Nephron progenitor cell (in vitro differentiated cells): ENCODE results near the gene DBT.
"Not testable (repeated sequence)": the region's sequence is repeated elsewhere in the genome, so short reads cannot be mapped to it uniquely, and the experiment has no call there.

Source experiments
- DNase-seq: peaks from one replicate; pipeline ENCODE4 v3.0.0; 2021
- H3K27ac Mint-ChIP-seq: 2 replicates; pipeline ENCODE4 v1.8.0; 2021; ENCODE audit warnings: mild to moderate bottlenecking, moderate library complexity, mixed read lengths
- H3K27me3 Mint-ChIP-seq: 2 replicates; pipeline ENCODE4 v1.8.0; 2021; ENCODE audit warnings: mild to moderate bottlenecking, low read depth, mixed read lengths; ENCODE audit not compliant: poor library complexity
- H3K36me3 Mint-ChIP-seq: 2 replicates; pipeline ENCODE4 v1.8.0; 2021; ENCODE audit warnings: low read depth, mixed read lengths
- H3K4me1 Mint-ChIP-seq: 2 replicates; pipeline ENCODE4 v1.8.0; 2021; ENCODE audit warnings: mixed read lengths
- H3K4me3 Mint-ChIP-seq: 2 replicates; pipeline ENCODE4 v1.8.0; 2021; ENCODE audit warnings: mild to moderate bottlenecking, moderate library complexity, mixed read lengths
- H3K9me3 Mint-ChIP-seq: 2 replicates; pipeline ENCODE4 v1.8.0; 2021; ENCODE audit warnings: mild to moderate bottlenecking, moderate library complexity, mixed read lengths
- TF ChIP-seq, protein P1 (sequence below): fragments of 200-600 bp; sonication (generic); IDR thresholded peaks from 2 replicates; pipeline ENCODE4 v1.5.0; 2021; ENCODE audit warnings: antibody characterized with exemption

The DBT gene

DNA sequence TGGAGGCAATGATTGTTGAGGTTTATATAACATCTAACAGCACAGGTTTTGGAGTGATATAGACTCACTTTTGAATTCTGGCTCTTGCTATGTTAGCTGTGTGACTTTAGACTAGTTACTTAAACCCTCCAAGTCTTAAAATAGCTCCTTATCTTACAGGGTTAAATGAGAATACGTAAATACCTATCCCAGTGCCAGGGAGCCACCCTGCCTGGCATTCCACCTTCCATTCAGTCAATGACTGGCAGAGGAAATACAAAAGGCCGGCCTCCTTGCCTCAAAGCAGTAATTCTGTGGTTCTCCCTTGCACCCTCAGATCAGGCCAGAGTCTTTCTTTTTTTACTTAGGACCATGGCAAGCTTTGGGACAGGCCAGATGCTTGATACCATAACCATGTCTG, 31.8 kb downstream of the DBT start:
- Mint-ChIP-seq H3K4me3 (no peak overlapping the region), H3K4me1 (no peaks in the 10 kb centered on the region), H3K27ac (no peak overlapping the region), H3K27me3 (no peaks in the 10 kb centered on the region), H3K36me3 (peaks cover 22% of the 10 kb centered on the region), H3K9me3 (no peaks in the 10 kb centered on the region)
- TF ChIP-seq, protein P1, sequence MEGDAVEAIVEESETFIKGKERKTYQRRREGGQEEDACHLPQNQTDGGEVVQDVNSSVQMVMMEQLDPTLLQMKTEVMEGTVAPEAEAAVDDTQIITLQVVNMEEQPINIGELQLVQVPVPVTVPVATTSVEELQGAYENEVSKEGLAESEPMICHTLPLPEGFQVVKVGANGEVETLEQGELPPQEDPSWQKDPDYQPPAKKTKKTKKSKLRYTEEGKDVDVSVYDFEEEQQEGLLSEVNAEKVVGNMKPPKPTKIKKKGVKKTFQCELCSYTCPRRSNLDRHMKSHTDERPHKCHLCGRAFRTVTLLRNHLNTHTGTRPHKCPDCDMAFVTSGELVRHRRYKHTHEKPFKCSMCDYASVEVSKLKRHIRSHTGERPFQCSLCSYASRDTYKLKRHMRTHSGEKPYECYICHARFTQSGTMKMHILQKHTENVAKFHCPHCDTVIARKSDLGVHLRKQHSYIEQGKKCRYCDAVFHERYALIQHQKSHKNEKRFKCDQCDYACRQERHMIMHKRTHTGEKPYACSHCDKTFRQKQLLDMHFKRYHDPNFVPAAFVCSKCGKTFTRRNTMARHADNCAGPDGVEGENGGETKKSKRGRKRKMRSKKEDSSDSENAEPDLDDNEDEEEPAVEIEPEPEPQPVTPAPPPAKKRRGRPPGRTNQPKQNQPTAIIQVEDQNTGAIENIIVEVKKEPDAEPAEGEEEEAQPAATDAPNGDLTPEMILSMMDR, result no peak
- no peak for DNase-seq

DNA sequence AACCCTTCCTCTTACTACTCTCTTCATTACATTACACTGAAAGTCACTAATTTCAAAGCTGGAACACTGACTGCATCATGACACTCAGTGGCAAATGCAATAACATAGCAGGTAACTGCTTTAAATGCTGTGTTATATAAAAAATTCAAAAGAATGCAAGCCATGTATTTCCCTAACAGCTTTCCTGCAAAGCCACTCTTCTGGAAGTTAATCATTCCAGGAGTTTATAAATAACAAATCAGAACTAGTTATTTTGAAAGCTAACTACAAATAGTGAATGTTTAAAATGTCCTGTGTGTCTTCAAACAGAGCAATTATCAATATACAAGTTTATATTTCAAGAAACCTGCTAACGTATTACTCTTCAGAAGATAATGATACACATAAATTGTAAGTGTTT, 34.5 kb downstream of the DBT start:
- H3K27ac Mint-ChIP-seq, result no peak overlapping the region
- no peaks in the 10 kb centered on the region for H3K4me1 Mint-ChIP-seq
- H3K27me3 Mint-ChIP-seq, result no peaks in the 10 kb centered on the region
- TF ChIP-seq, protein P1, result no peak
- H3K9me3 Mint-ChIP-seq, result no peaks in the 10 kb centered on the region
- DNase-seq, result no peak
- H3K36me3 Mint-ChIP-seq, result peaks cover 31% of the 10 kb centered on the region
- H3K4me3 Mint-ChIP-seq, result no peak overlapping the region

DNA sequence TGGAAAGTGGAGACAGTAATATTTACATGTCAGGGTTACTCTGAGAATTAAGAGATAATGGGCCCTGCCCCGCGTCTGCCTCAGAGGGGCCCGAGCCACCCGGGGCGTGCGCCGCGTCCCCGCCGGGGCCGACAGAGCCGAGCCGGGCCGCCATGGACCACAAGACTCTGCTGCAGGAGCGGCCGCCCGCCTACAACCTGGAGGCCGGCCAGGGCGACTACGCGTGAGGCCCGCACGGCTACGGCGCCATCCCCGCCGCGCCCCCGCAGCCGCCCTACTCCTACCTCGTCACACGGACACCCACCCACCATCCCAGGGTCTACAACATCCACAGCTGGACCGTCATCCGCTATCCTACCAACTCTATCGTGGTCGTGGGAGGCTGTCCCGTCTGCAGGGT, 36.5 kb downstream of the DBT start:
- Mint-ChIP-seq H3K27ac (no peak overlapping the region), H3K4me3 (no peak overlapping the region), H3K36me3 (peaks cover 36% of the 10 kb centered on the region), H3K9me3 (no peaks in the 10 kb centered on the region), H3K4me1 (no peaks in the 10 kb centered on the region), H3K27me3 (no peaks in the 10 kb centered on the region)
- TF ChIP-seq, protein P1, result no peak
- no peak for DNase-seq

DNA sequence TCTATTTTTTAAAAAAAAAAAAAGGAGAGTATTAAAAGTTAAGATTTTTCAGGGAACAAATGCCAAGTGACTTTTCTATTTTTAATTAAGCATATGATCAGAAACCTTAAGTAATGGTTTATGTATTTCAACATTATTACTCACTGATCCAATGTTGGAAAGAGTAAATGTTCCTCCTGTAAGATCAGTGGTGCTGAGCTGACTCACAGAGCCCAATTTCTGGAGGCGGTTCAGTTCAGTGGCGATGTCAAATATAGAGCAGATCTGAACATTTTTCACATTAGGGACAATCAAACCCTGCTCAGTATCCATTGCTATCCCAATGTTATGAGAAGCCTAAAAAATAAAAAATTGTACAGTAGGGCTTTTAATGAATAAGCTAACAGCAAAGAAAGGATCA, 43.3 kb downstream of the DBT start:
- Mint-ChIP-seq H3K4me1 (peaks cover 22% of the 10 kb centered on the region), H3K36me3 (peaks cover 73% of the 10 kb centered on the region), H3K27me3 (no peaks in the 10 kb centered on the region), H3K9me3 (peaks cover 34% of the 10 kb centered on the region), H3K4me3 (no peak overlapping the region), H3K27ac (no peak overlapping the region)
- DNase-seq, result no peak
- TF ChIP-seq, protein P1, result no peak

DNA sequence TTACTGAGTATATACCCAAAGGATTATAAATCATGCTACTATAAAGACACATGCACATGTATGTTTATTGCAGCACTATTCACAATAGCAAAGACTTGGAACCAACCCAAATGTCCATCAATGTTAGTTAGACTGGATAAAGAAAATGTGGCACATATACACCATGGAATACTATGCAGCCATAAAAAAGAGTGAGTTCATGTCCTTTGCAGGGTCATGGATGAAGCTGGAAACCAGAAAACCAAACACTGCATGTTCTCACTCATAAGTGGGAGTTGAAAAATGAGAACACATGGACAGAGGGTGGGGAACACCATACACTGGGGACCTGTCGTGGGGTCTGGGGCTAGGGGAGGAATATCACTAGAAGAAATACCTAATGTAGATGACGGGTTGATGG, 44.0 kb downstream of the DBT start:
- not testable (repeated sequence) for DNase-seq, H3K27ac Mint-ChIP-seq, H3K4me3 Mint-ChIP-seq, H3K27me3 Mint-ChIP-seq
- Mint-ChIP-seq H3K9me3 (peaks cover 38% of the 10 kb centered on the region), H3K4me1 (peaks cover 29% of the 10 kb centered on the region), H3K36me3 (peaks cover 78% of the 10 kb centered on the region)

DNA sequence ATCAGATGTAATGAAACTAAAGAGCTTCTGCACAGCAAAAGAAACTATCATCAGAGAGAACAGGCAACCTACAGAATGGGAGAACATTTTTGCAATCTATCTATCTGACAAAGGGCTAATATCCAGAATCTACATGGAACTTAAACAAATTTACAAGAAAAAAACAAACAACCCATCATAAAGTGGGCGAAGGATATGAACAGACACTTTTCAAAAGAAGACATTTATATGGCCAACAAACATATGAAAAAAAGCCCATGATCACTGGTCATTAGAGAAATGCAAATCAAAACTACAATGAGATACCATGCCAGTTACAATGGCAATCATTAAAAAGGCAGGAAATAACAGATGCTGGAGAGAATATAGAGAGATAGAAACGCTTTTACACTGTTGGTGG, 44.5 kb downstream of the DBT start:
- not testable (repeated sequence) for H3K27me3 Mint-ChIP-seq, H3K27ac Mint-ChIP-seq, H3K4me3 Mint-ChIP-seq, DNase-seq
- Mint-ChIP-seq H3K4me1 (peaks cover 33% of the 10 kb centered on the region), H3K36me3 (peaks cover 80% of the 10 kb centered on the region), H3K9me3 (peaks cover 38% of the 10 kb centered on the region)

DNA sequence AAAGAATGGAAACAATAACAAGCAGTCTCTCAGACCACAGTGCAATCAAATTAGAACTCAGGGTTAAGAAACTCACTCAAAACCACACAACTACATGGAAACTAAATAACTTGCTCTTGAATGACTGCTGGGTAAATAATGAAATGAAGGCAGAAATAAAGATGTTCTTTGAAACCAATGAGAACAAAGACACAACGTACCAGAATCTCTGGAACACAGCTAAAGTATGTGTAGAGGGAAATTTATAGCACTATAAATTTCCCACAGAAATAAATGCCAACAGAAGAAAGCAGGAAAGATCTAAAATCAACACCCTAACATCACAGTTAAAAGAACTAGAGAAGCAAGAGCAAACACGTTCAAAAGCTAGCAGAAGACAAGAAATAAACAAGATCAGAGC, 46.9 kb downstream of the DBT start:
- not testable (repeated sequence) for DNase-seq, H3K27me3 Mint-ChIP-seq
- Mint-ChIP-seq H3K27ac (peak overlapping the region; percentile 90), H3K9me3 (peaks cover 38% of the 10 kb centered on the region), H3K4me1 (peaks cover 37% of the 10 kb centered on the region), H3K36me3 (peaks cover 85% of the 10 kb centered on the region), H3K4me3 (peak overlapping the region; percentile 6)

DNA sequence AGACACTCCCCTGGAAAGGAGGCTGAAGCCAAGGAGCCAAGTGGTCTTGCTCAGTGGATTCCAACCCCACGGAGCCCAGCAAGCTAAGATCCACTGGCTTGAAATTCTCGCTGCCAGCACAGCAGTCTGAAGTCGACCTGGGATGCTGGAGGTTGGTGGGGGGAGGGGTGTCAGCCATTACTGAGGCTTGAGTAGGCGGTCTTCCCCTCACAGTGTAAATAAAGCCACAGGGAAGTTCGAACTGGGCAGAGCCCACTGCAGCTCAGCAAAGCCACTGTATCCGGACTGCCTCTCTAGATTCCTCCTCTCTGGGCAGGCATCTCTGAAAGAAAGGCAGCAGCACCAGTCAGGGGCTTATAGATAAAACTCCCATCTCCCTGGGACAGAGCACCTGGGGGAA, 49.6 kb downstream of the DBT start:
- H3K4me3 Mint-ChIP-seq, H3K27me3 Mint-ChIP-seq, H3K27ac Mint-ChIP-seq: not testable (repeated sequence)
- peak; percentile 24 for DNase-seq
- H3K9me3 Mint-ChIP-seq, result peaks cover 30% of the 10 kb centered on the region
- H3K36me3 Mint-ChIP-seq, result peaks cover 80% of the 10 kb centered on the region
- H3K4me1 Mint-ChIP-seq, result peaks cover 37% of the 10 kb centered on the region
